ENCODE results near the gene SLC9C1. TPM values are rescaled to one million over a fixed set of nuclear protein-coding genes. Genes with fewer than 3 reads are reported as not detected.

Gene SLC9C1
- not detected in 2 replicates for total RNA-seq

DNA sequence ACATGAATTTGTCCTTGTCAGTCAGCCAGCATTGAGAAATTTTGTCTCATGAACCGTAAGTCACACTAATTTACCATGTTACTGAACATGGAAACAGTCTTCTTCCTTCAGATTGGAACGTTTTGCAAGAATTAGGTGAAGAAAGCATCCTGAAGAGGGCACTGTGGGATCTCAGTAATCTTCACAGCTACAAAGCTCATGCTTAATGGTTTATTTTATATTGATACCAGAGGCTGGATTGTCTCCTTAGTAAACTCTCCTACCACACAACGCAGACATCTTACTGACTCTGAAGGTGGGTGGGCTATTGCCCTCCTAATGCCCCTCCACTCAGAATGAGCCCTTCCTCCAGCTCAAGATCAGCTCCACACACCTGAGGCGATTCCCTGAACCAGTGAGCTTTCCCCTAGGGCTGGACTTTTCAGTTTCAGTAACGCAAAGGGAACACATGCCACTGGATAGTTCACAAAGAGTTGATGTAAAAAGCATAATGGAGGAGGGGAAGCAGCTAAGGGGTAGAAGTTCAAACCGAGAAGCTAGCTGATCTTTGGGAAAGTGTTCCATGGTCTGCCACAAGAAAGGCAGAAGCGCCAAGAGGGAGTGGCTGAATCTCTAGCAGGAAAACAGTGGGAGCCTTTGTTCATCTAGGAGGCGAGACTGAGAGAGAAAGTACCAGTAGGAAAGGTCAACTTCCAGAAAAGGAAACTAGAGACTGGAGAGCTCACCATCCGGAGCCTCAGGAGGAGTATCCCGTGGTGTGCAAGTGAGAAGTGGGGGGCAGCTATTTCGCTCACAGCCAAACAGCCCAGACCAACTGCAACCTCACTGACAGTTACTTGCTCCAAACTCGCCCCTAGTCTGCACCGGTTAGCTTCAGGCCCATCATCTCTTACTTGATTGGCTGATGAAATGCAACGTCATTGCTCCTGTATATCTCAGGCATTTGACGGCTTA, at the start of gene SLC9C1:
TSS of gene SLC9C1 (minus strand) at position 849 of the 954 bp plus-strand sequence. CDS start 7,425 bp downstream, outside the sequence.
- intact Hi-C loops (cut with micrococcal nuclease), result loop anchor here (1.0 kb wide), 4 partner anchors 34 to 238 kb away; no protein-coding TSS in a partner anchor

DNA sequence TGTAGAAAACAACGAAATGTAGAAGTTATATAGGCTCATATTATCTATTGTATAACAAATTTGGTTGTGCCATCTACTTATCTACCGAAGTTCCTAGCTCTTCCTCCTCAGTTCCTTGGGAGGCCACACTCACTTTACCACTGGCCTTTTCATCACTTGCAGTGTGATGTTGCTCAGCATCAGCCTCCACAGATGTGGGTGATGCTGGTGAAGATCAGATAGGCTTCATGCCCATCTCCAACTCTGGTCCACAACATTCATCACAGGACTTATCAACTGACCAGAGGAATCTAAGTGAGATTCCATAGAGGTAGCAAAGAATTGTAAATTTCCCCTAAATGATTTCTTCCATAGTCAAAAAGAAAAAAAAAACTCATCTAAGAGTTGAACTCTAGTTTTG, 47.4 kb upstream of the SLC9C1 start:
- intact Hi-C loops (cut with micrococcal nuclease), result no loop called here

DNA sequence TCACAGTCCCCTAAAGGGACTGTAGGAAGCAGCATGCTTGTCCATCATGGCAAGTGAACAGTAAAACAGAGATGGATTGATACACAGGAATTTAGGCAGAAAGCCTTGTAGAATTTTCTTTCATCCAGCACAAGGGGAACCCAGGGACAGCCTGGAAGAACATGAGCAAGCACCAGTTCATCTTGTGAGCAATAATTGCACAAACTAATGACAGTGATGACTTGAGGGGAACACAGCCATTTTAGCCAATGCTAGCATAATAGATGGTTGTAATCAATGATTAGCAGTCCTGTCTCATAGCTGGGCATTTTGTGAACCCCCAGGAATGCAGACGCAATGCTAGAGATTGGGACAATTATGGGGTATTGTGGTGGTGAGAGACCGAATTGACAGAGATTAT, 45.6 kb upstream of the SLC9C1 start:
- intact Hi-C loops (cut with micrococcal nuclease), result no loop called here

DNA sequence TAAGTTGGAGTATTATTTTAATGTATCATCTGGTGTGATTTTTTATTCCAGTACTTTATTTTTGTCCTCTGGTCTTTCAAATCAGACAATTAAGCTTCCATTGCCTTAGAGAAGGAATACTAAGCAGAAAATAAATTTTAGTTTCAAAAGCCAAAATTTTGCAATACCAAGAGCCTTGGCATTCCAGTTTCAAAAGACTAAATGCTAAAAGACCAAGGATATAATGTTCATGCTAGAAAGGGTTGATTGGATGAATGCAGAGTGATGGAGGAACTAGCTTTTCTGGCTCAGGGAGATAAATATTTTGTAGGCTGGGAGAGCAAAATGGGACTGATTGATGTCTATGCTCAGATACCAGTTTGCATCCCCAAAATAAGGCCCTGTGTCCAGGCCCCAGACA, 45.1 kb upstream of the SLC9C1 start:
- intact Hi-C loops (cut with micrococcal nuclease), result no loop called here

DNA sequence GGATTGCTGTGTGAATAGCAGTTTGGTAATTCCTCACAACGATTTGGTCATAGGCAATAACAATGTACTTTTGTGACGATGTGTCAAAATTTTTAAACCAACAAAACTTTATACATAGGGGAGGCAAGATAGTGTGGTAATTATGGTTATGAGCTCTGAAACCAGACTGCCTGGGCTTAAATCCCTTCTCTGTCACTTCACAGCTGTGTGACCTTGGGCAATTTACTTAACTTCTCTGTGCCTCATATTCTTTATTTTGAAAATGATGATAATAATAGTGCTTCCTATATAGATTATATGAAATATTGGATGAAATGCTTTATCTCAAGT, 44.7 kb upstream of the SLC9C1 start:
- intact Hi-C loops (cut with micrococcal nuclease), result no loop called here

DNA sequence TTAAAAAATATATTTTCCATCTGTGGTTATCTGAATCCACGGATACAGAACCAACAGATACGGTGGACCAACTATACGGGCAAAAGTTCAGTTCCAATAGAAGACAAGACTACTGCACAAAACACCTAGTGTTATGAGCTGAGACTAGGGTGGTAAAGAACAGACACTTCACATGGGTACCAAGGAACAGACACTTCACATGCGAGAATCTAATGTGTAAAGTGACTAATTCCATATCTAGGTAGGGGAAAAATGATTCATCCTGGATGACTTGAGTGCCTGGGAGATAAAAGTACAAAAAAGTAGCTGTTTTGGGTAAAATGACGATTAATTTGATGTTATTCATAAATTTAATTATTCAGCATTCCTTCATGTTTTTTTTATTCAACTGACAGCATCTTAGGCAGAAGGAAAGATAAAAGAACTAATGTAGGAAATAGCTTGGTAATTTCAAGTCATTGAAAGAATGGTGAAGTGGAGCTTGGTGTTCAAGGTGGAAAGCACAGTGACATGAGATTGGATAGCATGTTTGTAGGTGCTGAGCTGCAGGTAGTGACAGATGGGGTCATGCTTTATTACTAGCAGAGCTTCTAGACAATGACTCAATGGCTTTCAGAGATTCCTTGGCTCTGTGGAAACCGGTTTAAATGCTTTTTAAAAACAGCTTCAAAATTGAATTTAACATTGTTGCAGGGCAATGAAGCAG, 44.2 kb upstream of the SLC9C1 start:
- intact Hi-C loops (cut with micrococcal nuclease), result no loop called here

DNA sequence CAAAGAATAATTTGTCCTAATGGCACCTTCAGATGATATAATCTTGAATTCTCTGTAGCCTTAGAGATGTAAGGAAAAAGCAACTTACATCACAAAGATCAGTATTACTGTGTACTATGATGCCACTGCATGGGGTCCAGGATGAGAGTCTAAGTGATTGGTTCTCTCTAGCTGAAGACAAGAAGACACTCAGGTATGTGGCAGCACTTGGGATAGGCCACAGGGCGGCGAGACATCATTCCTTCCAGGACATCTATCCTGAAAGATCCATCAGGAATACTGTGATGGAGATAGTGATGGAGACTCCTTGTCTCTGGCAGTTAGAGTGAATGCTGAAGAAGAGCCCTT, 41.4 kb upstream of the SLC9C1 start:
- intact Hi-C loops (cut with micrococcal nuclease), result no loop called here

DNA sequence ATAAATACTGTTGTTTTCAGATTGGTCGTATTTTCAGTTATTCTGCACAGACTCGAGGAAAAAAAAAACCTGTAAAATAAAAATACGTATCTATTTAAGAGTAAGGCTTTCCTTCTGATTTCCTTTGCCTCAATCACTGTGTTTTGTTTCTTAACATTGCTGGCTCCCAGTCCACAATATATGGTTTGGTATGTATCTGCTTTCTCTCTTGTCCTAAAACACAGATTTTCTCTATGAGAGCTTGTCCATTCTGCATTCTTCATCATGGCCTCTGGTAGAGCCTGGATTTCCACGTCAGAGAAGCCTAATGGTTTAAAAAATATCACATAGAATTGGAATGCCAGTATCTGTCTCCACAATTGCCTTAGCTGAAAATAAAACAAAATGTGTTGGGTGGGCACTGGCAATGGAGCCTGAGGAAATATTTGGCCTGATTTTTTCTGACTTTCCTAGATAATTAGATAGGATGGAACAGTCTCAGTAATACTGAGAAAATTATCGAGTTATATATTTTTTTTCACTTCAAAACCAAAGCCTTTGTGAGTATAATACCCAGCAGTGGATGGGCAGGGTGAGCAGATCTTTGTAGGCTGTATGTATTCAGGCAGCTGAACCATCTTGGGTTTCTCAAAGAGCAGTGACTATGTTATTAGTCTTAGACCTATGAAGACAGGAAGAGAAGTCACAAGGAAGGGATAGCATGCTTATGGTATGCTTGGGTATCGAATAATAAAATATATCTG, 40.8 kb upstream of the SLC9C1 start:
- intact Hi-C loops (cut with micrococcal nuclease), result no loop called here

DNA sequence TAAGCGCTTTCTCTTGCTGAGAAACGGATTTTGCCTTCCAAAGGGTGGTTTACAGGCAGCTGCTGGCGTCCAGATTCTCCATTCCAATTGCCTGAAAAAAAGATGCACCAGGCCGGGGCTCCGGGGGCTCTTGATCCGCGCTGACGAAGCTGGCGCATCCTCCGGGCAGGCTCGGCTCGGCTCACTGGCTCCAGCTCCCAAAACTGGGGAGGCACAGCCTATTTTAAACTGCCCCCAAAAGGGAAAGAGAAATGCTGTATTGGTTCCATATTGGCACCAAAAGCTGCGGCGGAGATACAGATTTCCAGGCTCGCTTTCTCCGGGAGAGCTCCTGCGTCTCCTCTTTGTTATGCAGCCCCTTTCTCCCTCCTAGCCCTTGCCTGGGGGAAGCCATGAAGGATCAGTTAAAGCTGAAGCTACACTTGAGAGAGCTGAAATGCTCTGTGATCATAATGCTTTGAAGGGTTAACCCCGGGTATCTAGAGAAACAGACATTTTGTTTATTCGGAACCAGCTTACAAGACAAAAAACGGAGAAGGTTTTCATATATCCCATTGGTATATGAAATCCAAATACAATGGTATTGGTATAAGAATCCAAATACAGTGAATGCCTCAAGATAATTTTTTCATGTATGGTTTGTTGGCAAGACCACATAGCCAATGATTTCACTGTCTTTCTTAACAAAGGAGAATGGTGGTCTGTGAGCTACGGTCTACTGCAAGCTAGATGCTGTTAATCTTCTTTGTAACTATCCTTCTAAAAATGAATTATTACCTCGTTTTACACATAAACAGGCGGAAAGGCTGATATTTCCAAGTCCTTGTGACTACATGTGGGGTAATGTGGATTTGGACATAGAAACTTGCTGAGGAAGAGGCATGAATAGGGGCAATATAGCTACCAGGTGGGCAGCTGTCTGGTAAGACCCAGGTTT, 39.6 kb upstream of the SLC9C1 start:
- intact Hi-C loops (cut with micrococcal nuclease), result loop anchor here (2.0 kb wide), 1 partner anchor 49 kb away; no protein-coding TSS in a partner anchor

DNA sequence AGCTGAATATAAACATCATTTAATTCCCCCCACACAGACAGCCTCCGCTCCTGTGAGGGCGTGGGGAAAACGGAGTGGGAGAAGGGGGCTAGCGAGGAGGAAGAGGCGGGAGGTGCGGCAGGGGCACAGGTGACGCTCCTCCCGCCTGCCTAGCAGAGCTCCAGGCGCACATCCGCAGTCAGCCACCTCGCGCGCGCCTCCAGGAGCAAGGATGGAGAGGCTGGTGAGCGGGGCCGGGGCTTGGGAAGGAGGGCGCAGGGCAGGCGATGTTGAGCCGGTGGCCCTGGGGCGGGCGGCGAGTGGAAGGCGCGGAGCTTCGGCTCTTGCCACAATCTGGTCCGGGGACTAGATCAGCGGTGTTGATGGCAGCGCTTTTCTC, 39.0 kb upstream of the SLC9C1 start, which contains the start of gene CD200:
TSS of gene CD200 (plus strand) at position 155 of the 379 bp plus-strand sequence. CDS start at position 212, 57 bp downstream.
- intact Hi-C loops (cut with micrococcal nuclease), result loop anchor here (2.0 kb wide), 1 partner anchor 50 kb away; no protein-coding TSS in a partner anchor

DNA sequence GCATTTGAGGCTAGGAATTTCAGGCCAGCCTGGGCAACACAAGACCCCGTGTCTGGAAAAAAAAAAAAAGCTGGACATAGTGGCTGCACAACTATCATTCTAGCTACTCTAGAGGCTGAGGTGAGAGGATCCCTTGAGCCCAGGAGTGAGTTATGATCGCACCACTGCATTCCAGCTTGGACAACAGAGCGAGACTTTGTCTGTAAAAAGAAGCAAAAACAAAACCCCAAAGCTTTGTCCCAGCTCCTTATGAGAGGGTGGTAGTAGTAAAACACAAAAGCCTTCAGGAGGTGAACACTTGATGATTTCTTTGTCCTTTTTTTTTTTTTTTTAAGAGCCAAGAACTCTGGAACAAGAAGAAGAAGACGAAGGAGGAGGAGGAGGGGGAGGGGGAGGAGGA, 37.8 kb upstream of the SLC9C1 start:
- intact Hi-C loops (cut with micrococcal nuclease), result loop anchor here (2.0 kb wide), 1 partner anchor 51 kb away; no protein-coding TSS in a partner anchor

DNA sequence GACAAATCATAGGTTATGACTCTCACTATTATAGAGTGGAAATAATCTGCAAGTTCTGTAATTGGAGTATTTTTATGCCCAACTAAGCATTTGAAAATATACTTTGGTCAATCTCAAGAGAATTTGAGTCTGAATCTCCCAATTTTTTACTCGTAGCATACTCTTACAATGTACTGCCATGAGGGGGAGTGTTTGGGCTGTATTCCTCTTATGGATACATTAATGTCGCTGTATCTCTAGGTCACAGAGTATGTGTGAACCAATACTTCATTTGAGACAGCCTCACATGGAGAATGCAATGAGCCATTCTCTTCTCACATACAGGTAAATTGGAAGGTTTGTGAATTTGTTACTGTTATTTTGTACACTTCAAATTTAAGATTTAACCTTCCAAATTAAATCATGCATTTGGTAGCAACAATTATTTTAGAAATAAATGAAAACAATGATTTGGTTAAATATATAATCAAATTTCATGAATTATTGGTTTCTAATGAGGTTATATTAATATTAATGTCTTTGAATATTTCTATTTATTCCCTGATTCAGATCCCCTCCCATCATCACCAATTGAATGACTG, 33.4 kb upstream of the SLC9C1 start:
- intact Hi-C loops (cut with micrococcal nuclease), result loop anchor here (1.0 kb wide), 5 partner anchors 34 to 215 kb away; no protein-coding TSS in a partner anchor

DNA sequence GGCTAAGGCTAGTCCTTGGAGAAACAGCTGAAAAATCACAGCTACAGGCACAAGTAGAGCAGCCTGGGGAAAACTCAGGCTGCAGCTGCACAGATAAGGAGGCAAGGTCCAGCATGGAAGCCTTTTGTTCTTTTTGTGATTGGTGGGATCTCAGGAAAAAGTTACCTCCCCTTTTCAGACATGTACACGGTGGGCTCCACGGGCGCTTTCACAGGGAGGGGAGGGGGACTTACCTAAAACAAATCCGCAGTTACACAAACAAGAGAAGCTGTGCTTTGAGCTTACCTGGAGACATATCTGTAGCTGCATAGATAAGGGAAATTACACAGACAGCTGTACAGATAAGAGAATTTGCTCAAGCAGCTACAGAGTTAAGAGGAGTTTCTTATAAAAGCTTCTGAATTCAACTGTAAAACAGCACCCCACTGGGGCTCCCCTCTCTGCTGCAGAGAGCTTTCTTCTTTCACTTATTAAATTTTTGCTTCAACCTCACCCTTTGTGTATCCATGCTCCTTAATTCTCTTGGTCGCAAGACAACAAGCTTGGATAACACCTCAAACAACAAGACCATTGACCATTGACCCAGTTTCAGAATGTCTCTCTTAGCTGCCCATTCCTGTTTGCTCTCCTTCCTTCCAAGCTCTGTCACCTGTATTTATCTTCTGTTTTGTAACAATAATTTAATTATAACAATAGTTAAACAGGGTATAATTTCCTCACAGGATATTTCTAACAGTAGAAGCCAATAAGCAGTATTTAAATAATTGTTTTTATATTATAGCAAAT, 28.0 kb upstream of the SLC9C1 start:
- intact Hi-C loops (cut with micrococcal nuclease), result no loop called here

DNA sequence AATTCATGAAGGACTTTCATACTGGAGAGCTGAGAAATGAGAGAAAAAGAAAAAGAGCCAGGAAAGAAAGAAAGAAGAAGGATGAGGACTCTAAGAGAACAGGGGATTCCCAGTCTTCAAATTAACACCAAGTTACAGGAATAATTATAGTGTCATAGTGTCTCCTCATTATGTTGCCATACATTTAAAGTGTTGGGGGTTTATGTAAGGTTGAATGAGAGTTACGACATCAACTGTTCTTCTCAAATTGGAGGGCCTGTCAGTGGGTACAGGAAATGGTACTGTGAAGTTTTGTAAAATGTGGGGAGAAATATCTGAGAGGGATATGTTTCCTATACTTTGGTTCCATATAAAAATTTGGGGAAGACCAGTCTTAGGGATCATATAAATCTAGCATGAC, 26.7 kb upstream of the SLC9C1 start:
- intact Hi-C loops (cut with micrococcal nuclease), result no loop called here

DNA sequence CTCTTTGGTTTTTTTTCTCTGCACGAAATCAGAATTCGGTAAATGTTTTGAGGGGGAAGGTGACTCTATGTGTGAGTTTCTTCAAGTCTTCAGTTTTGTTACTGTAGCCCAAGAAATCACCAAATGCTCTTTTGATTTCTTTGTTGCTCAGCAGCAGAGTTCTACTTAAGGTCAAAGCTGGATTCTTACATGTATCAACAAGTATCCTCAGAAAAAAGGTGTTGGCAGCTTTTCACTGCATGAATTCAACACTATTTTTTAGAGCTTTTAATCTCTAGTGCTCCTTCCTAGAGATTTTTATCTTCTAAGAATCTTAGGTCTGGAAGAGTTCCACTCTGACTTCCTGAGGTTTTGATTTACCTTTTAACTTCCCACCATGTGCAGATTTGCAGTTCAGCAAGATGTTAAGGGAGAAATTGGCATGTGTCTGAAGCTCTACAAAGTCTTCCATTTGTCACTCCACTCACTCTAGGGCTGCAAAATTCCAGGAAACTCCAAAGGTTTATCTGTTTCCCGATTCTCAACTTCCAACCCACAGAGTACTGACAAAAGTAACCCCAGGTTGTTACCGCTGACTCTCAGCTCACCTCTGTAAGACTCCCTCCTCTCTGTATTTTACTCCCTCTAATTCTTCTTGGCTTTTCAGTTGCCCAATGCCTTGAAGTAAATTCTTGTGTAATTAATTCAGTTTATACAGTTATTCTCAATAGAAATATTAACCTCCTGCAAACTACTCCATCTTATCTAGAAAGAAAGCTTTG, 25.7 kb upstream of the SLC9C1 start:
- intact Hi-C loops (cut with micrococcal nuclease), result no loop called here

DNA sequence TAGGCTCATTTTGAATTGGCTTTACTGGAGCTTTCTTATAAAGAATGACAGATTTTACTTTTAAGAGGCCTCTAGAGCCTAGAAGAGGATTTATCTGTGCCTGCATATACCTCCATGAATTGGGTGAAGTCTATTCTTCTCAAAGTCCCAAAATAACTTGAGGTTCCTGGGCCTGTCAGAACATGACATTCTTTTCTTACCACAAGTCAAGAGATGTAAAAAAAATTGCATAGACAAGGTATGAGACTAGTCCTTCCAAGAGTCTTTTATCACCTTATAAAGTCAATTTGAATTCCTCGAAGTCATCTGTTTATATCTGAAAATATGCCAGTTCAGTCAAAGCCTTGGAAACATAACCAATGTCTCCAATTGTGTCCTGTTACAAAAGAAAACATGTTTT, 21.8 kb upstream of the SLC9C1 start:
- intact Hi-C loops (cut with micrococcal nuclease), result no loop called here

DNA sequence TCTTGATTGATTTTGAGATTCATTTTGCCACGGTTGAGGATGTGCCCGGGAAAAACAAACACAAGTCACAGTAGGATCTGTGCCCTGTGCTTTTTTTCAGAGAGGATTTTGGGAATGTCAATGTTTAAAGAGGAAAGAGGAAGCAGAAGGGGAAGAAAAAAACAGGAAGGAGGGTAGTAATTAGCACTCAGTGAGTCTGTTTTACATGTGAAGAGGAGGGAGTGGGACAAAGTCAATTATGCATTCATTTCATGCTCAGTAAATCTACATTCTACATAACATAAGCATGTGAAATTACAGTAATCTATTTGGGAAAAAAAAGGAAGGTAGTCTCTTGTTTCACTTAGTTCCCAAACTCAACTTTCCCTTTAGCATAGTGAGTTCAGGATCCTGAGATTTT, 20.6 kb upstream of the SLC9C1 start:
- intact Hi-C loops (cut with micrococcal nuclease), result no loop called here

DNA sequence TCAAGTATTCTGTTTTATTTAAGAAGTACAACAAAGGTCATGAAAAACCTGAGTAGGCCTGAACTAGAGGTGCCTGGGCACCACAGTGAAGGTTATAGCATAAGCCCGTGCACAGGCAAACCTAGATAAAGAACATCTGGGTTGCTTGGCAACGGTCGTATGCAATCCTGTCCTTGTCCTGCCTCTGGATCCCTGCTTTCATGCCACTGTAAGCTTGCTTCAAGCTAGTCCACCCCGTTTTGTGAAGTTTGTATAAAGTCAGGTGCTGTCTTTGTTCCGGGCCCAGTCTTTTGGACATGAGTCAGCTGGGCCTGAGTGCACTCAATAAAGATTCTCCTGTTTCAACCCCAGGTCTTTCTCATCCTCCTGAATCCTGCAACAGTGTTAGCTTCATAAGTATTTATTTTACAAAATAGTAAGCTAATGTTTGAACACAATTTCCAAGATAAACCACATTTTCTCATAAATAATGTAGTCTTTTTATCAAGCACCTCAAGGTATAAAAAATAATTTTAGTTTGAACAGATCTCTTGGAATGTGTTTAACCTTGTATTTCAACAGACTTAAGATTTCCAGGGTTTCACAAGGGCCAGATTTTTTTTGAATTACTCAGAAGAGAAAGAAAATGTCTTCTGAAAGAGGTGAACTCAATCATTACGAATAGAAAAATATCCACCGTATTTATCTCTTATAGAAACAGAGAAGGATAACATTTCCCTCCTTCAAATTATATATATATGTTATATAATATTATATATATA, 14.3 kb upstream of the SLC9C1 start:
- intact Hi-C loops (cut with micrococcal nuclease), result no loop called here
